PC-9 (cell line): Measurements from ENCODE around the gene TVP23A. TPM values are rescaled to one million over a fixed set of nuclear protein-coding genes. Genes with fewer than 3 reads are reported as not detected.

Experiments used
- BruUV-seq: library from RNA; stranded (reverse); fragments of 400-500 nt; replicated peaks from 2 replicates; lab custom pipeline; 2021; lab: Mats Ljungman, UMichigan
- CTCF ChIA-PET: fragments of 300-600 bp; sonication (Branson Sonifier 250); formaldehyde crosslinking; loops from one replicate; lab custom pipeline; 2022; ENCODE audit warnings: antibody characterized with exemption; lab: Charles Lee
- POLR2A ChIA-PET: fragments of 300-600 bp; sonication (Branson Sonifier 250); formaldehyde crosslinking; loops from one replicate; lab custom pipeline; 2022; ENCODE audit warnings: antibody characterized with exemption; ENCODE audit not compliant: unreplicated experiment; lab: Charles Lee
- DNase-seq, 2 experiments: peaks; one replicate each; pipeline versions ENCODE4 v3.0.0 to v3.0.0-alpha.2; 2015 to 2022; ENCODE audit warnings: mixed read lengths in 1 of 2
- H2AFZ ChIP-seq: fragments of 200-600 bp; sonication (generic); 2 replicates; pipeline ENCODE4 v1.8.1; 2017; ENCODE audit warnings: antibody characterized with exemption
- H3F3A ChIP-seq: fragments of 200-600 bp; sonication (generic); 2 replicates; pipeline ENCODE4 v1.8.1; 2017; ENCODE audit warnings: antibody characterized with exemption, mild to moderate bottlenecking, low read depth; ENCODE audit not compliant: insufficient read depth
- H3K27ac ChIP-seq: fragments of 200-600 bp; sonication (generic); 2 replicates; pipeline ENCODE4 v1.6.1; 2016; ENCODE audit warnings: mixed run types
- H3K27me3 ChIP-seq: fragments of 200-600 bp; sonication (generic); 2 replicates; pipeline ENCODE4 v1.6.1; 2016; ENCODE audit warnings: low read depth, mixed run types; ENCODE audit not compliant: insufficient read depth
- H3K36me3 ChIP-seq: fragments of 200-600 bp; sonication (generic); 2 replicates; pipeline ENCODE4 v1.6.1; 2016; ENCODE audit warnings: low read depth, mixed run types
- H3K4me1 ChIP-seq: fragments of 200-600 bp; sonication (generic); replicated peaks from 2 replicates; pipeline ENCODE4 v1.6.1; 2016; ENCODE audit warnings: mixed run types; ENCODE audit not compliant: insufficient read depth
- H3K4me2 ChIP-seq: fragments of 200-600 bp; sonication (generic); 2 replicates; pipeline ENCODE4 v1.6.1; 2017; ENCODE audit warnings: mixed run types
- H3K4me3 ChIP-seq: fragments of 200-600 bp; sonication (generic); 2 replicates; pipeline ENCODE4 v1.6.1; 2016; ENCODE audit warnings: mixed run types
- H3K79me2 ChIP-seq: fragments of 200-600 bp; sonication (generic); 2 replicates; pipeline ENCODE4 v1.6.1; 2017; ENCODE audit warnings: low read depth, mixed run types
- H3K9me2 ChIP-seq: fragments of 200-600 bp; sonication (generic); 2 replicates; pipeline ENCODE4 v1.8.1; 2017; ENCODE audit warnings: mild to moderate bottlenecking; ENCODE audit not compliant: insufficient read depth
- H3K9me3 ChIP-seq: fragments of 200-600 bp; sonication (generic); 2 replicates; pipeline ENCODE4 v1.8.1; 2016; ENCODE audit warnings: low read depth; ENCODE audit not compliant: insufficient read depth
- H4K20me1 ChIP-seq: fragments of 200-600 bp; sonication (generic); 2 replicates; pipeline ENCODE4 v1.8.1; 2017; ENCODE audit not compliant: insufficient read depth
- EZH2 ChIP-seq: fragments of 200-600 bp; sonication (generic); IDR thresholded peaks from 2 replicates; pipeline ENCODE4 v1.8.0; 2017; ENCODE audit warnings: antibody characterized with exemption, low read depth
- intact Hi-C: fragments of 100-400 bp; cut with micrococcal nuclease; formaldehyde crosslinking; loops from one replicate; pipeline ENCODE4 v1.10.0; 2022; ENCODE audit not compliant: unreplicated experiment
- total RNA-seq: library from RNA; stranded (reverse); gene quantifications from 2 replicates; pipeline ENCODE4 v1.2.3, GENCODE V29; 2021
- TF ChIP-seq, protein P1 (sequence below): fragments of 200-600 bp; sonication (generic); conservative IDR thresholded peaks from 2 replicates; pipeline ENCODE4 v1.6.1; 2017; ENCODE audit warnings: mixed run types, antibody characterized with exemption, mild to moderate bottlenecking, moderate library complexity

The TVP23A gene
- total RNA-seq, 1 experiment from 2014 or later = not detected

DNA sequence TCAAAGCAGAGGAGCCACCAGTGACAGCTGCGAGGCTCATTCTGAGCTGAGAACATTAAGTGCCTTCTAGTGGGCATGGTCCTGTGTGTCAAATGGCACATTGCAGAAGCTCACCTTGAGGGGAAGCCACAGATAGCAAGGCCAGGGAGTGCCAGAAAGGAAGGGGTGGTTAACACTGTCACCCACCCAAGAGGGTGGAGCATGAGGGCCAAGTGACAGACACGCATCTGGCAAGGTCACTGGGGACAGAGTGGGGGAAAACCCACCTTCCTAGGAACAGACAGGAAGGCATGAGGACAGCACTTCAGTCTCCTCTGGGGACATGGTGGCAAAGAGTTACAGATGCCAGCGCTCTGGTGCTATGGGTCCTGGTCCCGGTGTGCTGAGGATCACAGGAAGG, 52.8 kb downstream of the TVP23A start:
- intact Hi-C loops = no loop called here
- Histone ChIP-seq H3K4me3 (no peak overlapping the region), H3K4me2 (no peak overlapping the region), H3K79me2 (no peaks in the 10 kb centered on the region), H3K4me1 (no peaks in the 10 kb centered on the region), H2AFZ (no peak overlapping the region), H4K20me1 (no peaks in the 10 kb centered on the region), H3K36me3 (no peaks in the 10 kb centered on the region), H3K9me3 (no peaks in the 10 kb centered on the region), H3K9me2 (no peaks in the 10 kb centered on the region), H3F3A (no peaks in the 10 kb centered on the region), H3K27me3 (no peaks in the 10 kb centered on the region), H3K27ac (no peak overlapping the region)
- BruUV-seq = no TSS peak
- no peak for TF ChIP-seq EZH2
- TF ChIP-seq, protein P1, sequence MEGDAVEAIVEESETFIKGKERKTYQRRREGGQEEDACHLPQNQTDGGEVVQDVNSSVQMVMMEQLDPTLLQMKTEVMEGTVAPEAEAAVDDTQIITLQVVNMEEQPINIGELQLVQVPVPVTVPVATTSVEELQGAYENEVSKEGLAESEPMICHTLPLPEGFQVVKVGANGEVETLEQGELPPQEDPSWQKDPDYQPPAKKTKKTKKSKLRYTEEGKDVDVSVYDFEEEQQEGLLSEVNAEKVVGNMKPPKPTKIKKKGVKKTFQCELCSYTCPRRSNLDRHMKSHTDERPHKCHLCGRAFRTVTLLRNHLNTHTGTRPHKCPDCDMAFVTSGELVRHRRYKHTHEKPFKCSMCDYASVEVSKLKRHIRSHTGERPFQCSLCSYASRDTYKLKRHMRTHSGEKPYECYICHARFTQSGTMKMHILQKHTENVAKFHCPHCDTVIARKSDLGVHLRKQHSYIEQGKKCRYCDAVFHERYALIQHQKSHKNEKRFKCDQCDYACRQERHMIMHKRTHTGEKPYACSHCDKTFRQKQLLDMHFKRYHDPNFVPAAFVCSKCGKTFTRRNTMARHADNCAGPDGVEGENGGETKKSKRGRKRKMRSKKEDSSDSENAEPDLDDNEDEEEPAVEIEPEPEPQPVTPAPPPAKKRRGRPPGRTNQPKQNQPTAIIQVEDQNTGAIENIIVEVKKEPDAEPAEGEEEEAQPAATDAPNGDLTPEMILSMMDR = no peak
- ChIA-PET POLR2A (interaction anchor here (0.7 to 0.8 kb wide), 2 partner anchors 29 to 150 kb away, joined by 4 to 8 read pairs; no protein-coding TSS in a partner anchor), CTCF (no interaction called here)
- DNase-seq = no peak

DNA sequence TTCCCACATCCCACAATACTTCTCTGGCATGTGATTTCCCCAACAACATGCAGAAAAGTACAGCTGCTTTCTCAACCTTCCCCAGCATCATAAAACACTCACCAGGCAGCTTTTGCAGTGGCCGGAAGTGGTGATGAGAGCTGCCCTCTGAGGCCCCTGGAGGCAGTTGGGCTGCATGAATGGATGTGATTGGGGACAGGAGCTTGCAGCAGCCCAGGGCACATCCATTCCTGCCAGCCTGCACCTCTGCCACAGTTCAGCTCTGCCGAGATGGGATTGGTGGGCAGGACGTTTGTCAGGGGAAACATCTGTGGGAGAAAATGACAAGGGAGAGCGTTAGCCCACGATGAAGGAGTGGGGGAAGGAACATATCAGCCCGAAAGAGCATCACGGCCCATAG, 55.1 kb downstream of the TVP23A start:
- intact Hi-C loops = no loop called here
- no peak overlapping the region for H2AFZ ChIP-seq
- TF ChIP-seq, protein P1 = no peak
- TF ChIP-seq EZH2 = no peak
- BruUV-seq = no TSS peak
- no peaks in the 10 kb centered on the region for H3K79me2 ChIP-seq
- H3K9me2 ChIP-seq = no peaks in the 10 kb centered on the region
- H3K9me3 ChIP-seq = no peaks in the 10 kb centered on the region
- no peak overlapping the region for H3K4me3 ChIP-seq
- CTCF ChIA-PET = no interaction called here
- H3F3A ChIP-seq = no peaks in the 10 kb centered on the region
- POLR2A ChIA-PET = no interaction called here
- no peak overlapping the region for H3K27ac ChIP-seq
- no peaks in the 10 kb centered on the region for H3K4me1 ChIP-seq
- DNase-seq = no peak
- H4K20me1 ChIP-seq = no peaks in the 10 kb centered on the region
- H3K27me3 ChIP-seq = no peaks in the 10 kb centered on the region
- no peaks in the 10 kb centered on the region for H3K36me3 ChIP-seq
- no peak overlapping the region for H3K4me2 ChIP-seq

DNA sequence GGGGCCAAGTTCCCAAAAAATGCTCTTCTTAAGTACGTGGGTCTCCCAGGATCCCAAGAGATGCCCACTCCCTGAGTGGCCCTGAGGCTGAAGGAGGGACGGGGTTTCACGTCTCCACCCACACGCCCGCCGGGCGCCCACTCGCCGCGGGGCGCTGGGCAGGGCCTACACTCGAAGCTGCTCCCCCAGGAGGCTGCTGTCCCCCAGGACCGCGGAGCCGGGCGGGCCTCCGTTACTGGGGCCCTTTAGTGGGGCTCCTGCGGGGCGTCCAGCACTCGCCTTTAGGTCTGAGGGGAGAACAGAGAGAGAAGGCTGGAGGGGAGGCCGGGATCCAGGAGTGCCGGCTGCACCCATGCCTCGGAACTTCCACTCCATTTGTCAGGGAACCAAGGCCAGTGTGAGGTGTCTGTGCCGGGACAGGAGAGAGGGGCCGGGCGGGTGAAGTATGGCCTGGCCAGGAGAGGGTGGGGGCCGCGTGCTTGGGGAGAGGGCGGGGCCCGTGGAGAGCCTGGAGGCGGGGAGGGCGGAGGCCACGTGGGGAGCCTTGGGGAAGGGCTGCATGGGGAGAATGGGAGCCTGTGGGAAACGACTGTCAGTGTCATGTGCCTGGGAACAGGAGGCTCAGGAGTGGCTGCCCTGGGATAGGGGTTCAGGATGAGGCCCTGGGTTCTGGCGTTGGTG, 56.1 kb downstream of the TVP23A start:
- H3K9me2 ChIP-seq = no peaks in the 10 kb centered on the region
- no peaks in the 10 kb centered on the region for H3K9me3 ChIP-seq
- H3K4me2 ChIP-seq = no peak overlapping the region
- H3K4me3 ChIP-seq = no peak overlapping the region
- H2AFZ ChIP-seq = no peak overlapping the region
- DNase-seq = no peak
- no peak overlapping the region for H3K27ac ChIP-seq
- H4K20me1 ChIP-seq = no peaks in the 10 kb centered on the region
- ChIA-PET CTCF (no interaction called here), POLR2A (no interaction called here)
- no peaks in the 10 kb centered on the region for H3K79me2 ChIP-seq
- TF ChIP-seq, protein P1 = no peak
- TF ChIP-seq EZH2 = no peak
- H3K36me3 ChIP-seq = no peaks in the 10 kb centered on the region
- BruUV-seq = no TSS peak
- no peaks in the 10 kb centered on the region for H3K27me3 ChIP-seq
- no peaks in the 10 kb centered on the region for H3K4me1 ChIP-seq
- intact Hi-C loops = no loop called here
- no peaks in the 10 kb centered on the region for H3F3A ChIP-seq
